OCI-LY7 (cell line): ENCODE results near the gene CNTN4.

Source experiments
- CTCF ChIP-seq: fragments of 200-600 bp; sonication (generic); conservative IDR thresholded peaks from 2 replicates; pipeline ENCODE4 v1.5.1; 2014; ENCODE audit warnings: mild to moderate bottlenecking, antibody characterized with exemption, low read length, moderate library complexity, mixed read lengths
- EZH2phosphoT487 ChIP-seq: fragments of 200-600 bp; sonication (generic); IDR thresholded peaks from 2 replicates; pipeline ENCODE4 v1.6.1; 2018; ENCODE audit warnings: low read depth, borderline replicate concordance, mild to moderate bottlenecking, mixed run types, antibody characterized with exemption, low read length, moderate library complexity, mixed read lengths

GRCh38 chr3:2133146-2133545, 34.5 kb downstream of the CNTN4 start:
- no peak for TF ChIP-seq CTCF
- TF ChIP-seq EZH2phosphoT487, result no peak
